T-cell (primary cell): ENCODE measurements around the gene TMEM107. TPM values are rescaled to one million over a fixed set of nuclear protein-coding genes. Genes with fewer than 3 reads are reported as not detected.

Experiments used
- ATAC-seq, 4 experiments: fragments of 200-7000 bp in 3 of 4; fragments of 150-1000 bp in 1 of 4; cut with Tn5 transposase; replicated peaks in 1 of 4; 1 replicate in 3 of 4; 2 replicates in 1 of 4; pipeline ENCODE4 v1.10.0; 2021; ENCODE audit warnings: moderate library complexity in 3 of 4, mild to moderate bottlenecking in 2 of 4, moderate number of reproducible peaks in 1 of 4
- CTCF ChIA-PET, 2 donors: fragments of 300-600 bp; sonication (Branson Sonifier 250); formaldehyde crosslinking; loops; one replicate each; lab custom pipeline; 2022; ENCODE audit warnings: antibody characterized with exemption in 2 of 2; lab: Charles Lee
- POLR2A ChIA-PET, 2 donors: fragments of 300-600 bp; sonication (Branson Sonifier 250); formaldehyde crosslinking; loops; one replicate each; lab custom pipeline; 2022; ENCODE audit warnings: antibody characterized with exemption in 2 of 2; lab: Charles Lee
- DNase-seq, 35 experiments: peaks; one replicate each; pipeline versions ENCODE4 v3.0.0 to v3.0.0-alpha.2; 2013 to 2023
- H3K27ac ChIP-seq: one replicate; pipeline ENCODE4 v1.5.1; 2013; ENCODE audit warnings: low read length
- H3K27me3 ChIP-seq, 2 experiments: replicated peaks in 1 of 2; 1 replicate in 1 of 2; 2 replicates in 1 of 2; pipeline versions ENCODE4 v1.6.1 to v1.7.0; 2013; ENCODE audit warnings: low read length in 1 of 2, mixed read lengths in 1 of 2; ENCODE audit not compliant: control insufficient read depth in 2 of 2, insufficient read depth in 2 of 2; ENCODE audit errors: extremely low read depth in 1 of 2
- H3K36me3 ChIP-seq, 2 donors: 1 replicate in 1 of 2; 2 replicates in 1 of 2; pipeline versions ENCODE4 v1.6.1 to v1.7.0; 2013; ENCODE audit warnings: low read length in 1 of 2; ENCODE audit not compliant: control insufficient read depth in 2 of 2, insufficient read depth in 1 of 2; ENCODE audit errors: extremely low read depth in 1 of 2
- H3K4me1 ChIP-seq, 2 experiments: 1 replicate in 1 of 2; 2 replicates in 1 of 2; pipeline versions ENCODE4 v1.6.1 to v1.7.0; 2013; ENCODE audit warnings: low read length in 2 of 2, mixed read lengths in 1 of 2; ENCODE audit not compliant: insufficient read depth in 2 of 2, control insufficient read depth in 1 of 2; ENCODE audit errors: extremely low read depth in 1 of 2
- H3K4me3 ChIP-seq, 2 donors: 1 replicate in 1 of 2; 2 replicates in 1 of 2; pipeline versions ENCODE4 v1.5.1 to v1.7.0; 2013; ENCODE audit warnings: mild to moderate bottlenecking in 2 of 2, low read length in 1 of 2, moderate library complexity in 1 of 2; ENCODE audit not compliant: control insufficient read depth in 1 of 2; ENCODE audit errors: extremely low read depth in 1 of 2
- H3K9me3 ChIP-seq: 2 replicates; pipeline ENCODE4 v1.7.0; 2013
- H3K27ac Mint-ChIP-seq, 2 donors: one replicate each; pipeline ENCODE4 v1.8.0; 2020 to 2021; ENCODE audit warnings: mild to moderate bottlenecking in 2 of 2, mixed read lengths in 2 of 2
- H3K27me3 Mint-ChIP-seq, 2 donors: one replicate each; pipeline ENCODE4 v1.8.0; 2021 to 2022; ENCODE audit warnings: mixed read lengths in 2 of 2
- H3K36me3 Mint-ChIP-seq: one replicate; pipeline ENCODE4 v1.8.0; 2021; ENCODE audit warnings: mixed read lengths
- H3K4me1 Mint-ChIP-seq, 3 donors: one replicate each; pipeline ENCODE4 v1.8.0; 2020 to 2022; ENCODE audit warnings: mixed read lengths in 3 of 3, mild to moderate bottlenecking in 1 of 3
- H3K4me3 Mint-ChIP-seq, 3 donors: one replicate each; pipeline ENCODE4 v1.8.0; 2020 to 2022; ENCODE audit warnings: mild to moderate bottlenecking in 3 of 3, mixed read lengths in 3 of 3, moderate library complexity in 3 of 3
- H3K9me3 Mint-ChIP-seq, 3 donors: one replicate each; pipeline ENCODE4 v1.8.0; 2020 to 2022; ENCODE audit warnings: mixed read lengths in 3 of 3
- WGBS: methylation state at CpG from one replicate; pipeline ENCODE4 v1.1.5; 2013; ENCODE audit warnings: missing lambda C conversion rate; ENCODE audit not compliant: insufficient coverage; 5-methylcytosine and 5-hydroxymethylcytosine counted together
- total RNA-seq, 35 experiments: library from RNA in 6 of 35; stranded (reverse) in 6 of 35; fragments of 120-200 nt in 1 of 35; gene quantifications; one replicate each; pipeline versions ENCODE4 v1.2.1 to v1.2.4 and lab custom pipeline; 2013 to 2026

The TMEM107 gene
- total RNA-seq, 5 donors from 2014 or later (not counting 1 experiment from before 2014, with no cell fraction given) = 23.4 to 28.9 (median 25.0) TPM

GRCh38 chr17:8146381-8147140, 29.6 kb downstream of the TMEM107 start:
- ChIA-PET POLR2A (interaction anchor here in 1 of 2 donors (0.6 to 1.5 kb wide), 3 partner anchors 9 to 34 kb away, joined by 3 read pairs; no protein-coding TSS in a partner anchor), CTCF (no interaction called here)
- Mint-ChIP-seq H3K27me3 (no peaks in the 10 kb centered on the region), H3K4me3 (peak overlapping the region in 1 of 3 donors; percentile 53), H3K4me1 (peaks cover 19 to 54% (median 25%) of the 10 kb centered on the region in 3 donors), H3K27ac (no peak overlapping the region), H3K9me3 (no peaks in the 10 kb centered on the region), H3K36me3 (peaks cover 39% of the 10 kb centered on the region)
- no peaks in the 10 kb centered on the region for H3K27me3 ChIP-seq
- no peak overlapping the region for H3K27ac ChIP-seq
- H3K9me3 ChIP-seq = no peaks in the 10 kb centered on the region
- DNase-seq (no peak), ATAC-seq (no peak)
- H3K4me3 ChIP-seq = no peak overlapping the region
- 92% methylated on average over 8 of the region's 14 CpGs for WGBS
- peaks cover 5 to 23% of the 10 kb centered on the region in 2 experiments for H3K4me1 ChIP-seq
- H3K36me3 ChIP-seq = peaks cover 24 to 88% of the 10 kb centered on the region in 2 donors

DNA sequence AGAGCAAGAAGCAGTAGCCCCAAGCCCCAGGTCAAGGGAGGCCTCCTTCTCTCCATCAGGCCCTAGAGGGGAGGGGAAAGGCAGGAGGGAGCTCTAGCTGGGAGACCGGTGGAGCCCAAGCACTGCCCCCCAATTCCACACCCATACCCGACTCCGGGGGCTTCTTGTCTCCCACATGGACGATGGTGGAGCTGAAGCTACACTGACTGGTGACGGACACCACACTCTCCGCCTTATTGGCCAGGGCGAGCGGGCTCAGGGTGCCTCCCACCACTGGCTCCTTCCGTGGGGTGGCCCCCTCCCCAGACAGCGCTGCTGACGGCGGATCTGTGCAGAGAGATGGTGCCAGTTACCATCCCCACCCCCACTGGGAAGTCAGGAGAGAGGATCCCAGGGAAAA, 30.4 kb downstream of the TMEM107 start:
- H3K27me3 ChIP-seq = no peaks in the 10 kb centered on the region
- H3K27ac ChIP-seq = no peak overlapping the region
- peak overlapping the region in 1 of 3 donors; percentile 53 for H3K4me3 Mint-ChIP-seq
- no peak overlapping the region for H3K4me3 ChIP-seq
- peaks cover 14 to 50% (median 21%) of the 10 kb centered on the region in 3 donors for H3K4me1 Mint-ChIP-seq
- ChIA-PET CTCF (no interaction called here), POLR2A (interaction anchor here (0.6 to 1.5 kb wide), 4 partner anchors 8 to 458 kb away, joined by 3 to 7 read pairs (median 4); no protein-coding TSS in a partner anchor)
- H3K27ac Mint-ChIP-seq = no peak overlapping the region
- H3K36me3 Mint-ChIP-seq = peaks cover 47% of the 10 kb centered on the region
- H3K36me3 ChIP-seq = peaks cover 24 to 96% of the 10 kb centered on the region in 2 donors
- peaks cover 2 to 16% of the 10 kb centered on the region in 2 experiments for H3K4me1 ChIP-seq
- H3K9me3 ChIP-seq = no peaks in the 10 kb centered on the region
- ATAC-seq (no peak), DNase-seq (peak in 1 of 35 experiments; percentile 7)
- no peaks in the 10 kb centered on the region for H3K9me3 Mint-ChIP-seq
- no peaks in the 10 kb centered on the region for H3K27me3 Mint-ChIP-seq
- 96% methylated on average over 5 of the region's 12 CpGs for WGBS

DNA sequence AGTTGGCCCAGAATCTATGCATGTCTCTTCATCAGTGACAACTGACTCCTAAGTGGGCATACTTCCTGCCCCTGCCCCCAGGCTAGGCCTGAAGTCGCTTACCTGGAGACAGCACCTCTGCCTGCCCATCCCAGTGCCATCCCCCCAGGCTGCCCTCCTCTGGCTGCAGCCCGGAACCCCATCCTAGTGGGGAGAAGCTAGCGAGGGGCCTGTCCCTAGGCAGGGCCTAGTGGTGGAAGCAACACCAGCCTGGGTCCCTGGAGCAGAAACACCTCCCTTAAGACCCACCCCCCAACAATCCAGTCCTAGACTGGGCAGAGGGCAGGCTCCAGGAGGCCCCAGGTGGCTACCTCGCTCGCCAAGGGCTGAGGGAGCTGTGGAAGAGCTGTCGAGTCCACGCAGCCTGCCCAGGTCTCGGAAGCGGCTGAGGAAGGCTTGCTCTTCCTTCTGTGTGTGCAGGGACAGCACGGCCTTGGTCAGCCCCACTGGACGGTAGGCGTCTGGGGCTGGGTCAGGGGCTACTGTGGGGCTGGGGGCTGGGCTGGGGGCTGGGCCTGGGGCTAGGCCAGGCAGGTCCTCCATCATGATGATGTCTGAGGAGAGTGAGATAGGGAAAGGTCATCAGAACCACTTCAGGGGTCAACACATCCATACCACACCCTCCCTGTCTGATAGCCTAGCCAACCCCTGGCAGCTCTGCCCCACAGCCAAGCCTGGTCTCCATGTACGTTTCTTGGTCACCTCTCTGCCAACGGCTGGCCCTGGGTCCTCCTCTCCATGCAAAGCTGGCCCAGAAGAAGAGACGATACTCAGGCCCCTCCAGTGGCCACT, 31.6 kb downstream of the TMEM107 start:
- no peak overlapping the region for H3K27ac Mint-ChIP-seq
- ATAC-seq = peak in 1 of 4 experiments; percentile 7

GRCh38 chr17:8143581-8144400, 32.4 kb downstream of the TMEM107 start:
- H3K27me3 ChIP-seq = no peaks in the 10 kb centered on the region
- no peaks in the 10 kb centered on the region for H3K9me3 ChIP-seq
- ATAC-seq (peak in 1 of 4 experiments; percentile 1), DNase-seq (peak in 4 of 35 experiments; percentile 7 to 37 (median 29))
- H3K36me3 ChIP-seq = peaks cover 25 to 88% of the 10 kb centered on the region in 2 donors
- 88% methylated on average over 10 of the region's 22 CpGs for WGBS
- H3K4me1 ChIP-seq = peaks cover 6 to 16% of the 10 kb centered on the region in 2 experiments
- no peak overlapping the region for H3K4me3 ChIP-seq
- no peak overlapping the region for H3K4me3 Mint-ChIP-seq
- H3K27ac ChIP-seq = no peak overlapping the region
- ChIA-PET POLR2A (interaction anchor here in 1 of 2 donors (0.7 to 1.6 kb wide), 2 partner anchors 7 to 13 kb away, joined by 3 to 4 read pairs; no protein-coding TSS in a partner anchor), CTCF (interaction anchor here in 1 of 2 donors (0.5 kb wide), 1 partner anchor 25 kb away, joined by 3 read pairs; no protein-coding TSS in a partner anchor)
- peaks cover 0 to 39% (median 6%) of the 10 kb centered on the region in 3 donors for H3K4me1 Mint-ChIP-seq
- H3K36me3 Mint-ChIP-seq = peaks cover 43% of the 10 kb centered on the region
- no peaks in the 10 kb centered on the region for H3K27me3 Mint-ChIP-seq
- H3K27ac Mint-ChIP-seq = peak overlapping the region in 1 of 2 donors; percentile 31
- no peaks in the 10 kb centered on the region for H3K9me3 Mint-ChIP-seq

More for the DNA sequence above, 31.6 kb downstream of the TMEM107 start:
- no peaks in the 10 kb centered on the region for H3K27me3 Mint-ChIP-seq
- H3K36me3 ChIP-seq = peaks cover 26 to 96% of the 10 kb centered on the region in 2 donors
- H3K4me1 Mint-ChIP-seq = peaks cover 3 to 44% (median 9%) of the 10 kb centered on the region in 3 donors
- H3K4me3 ChIP-seq = no peak overlapping the region
- DNase-seq = peak in 3 of 35 experiments; percentile 17 to 32 (median 21)
- 89% methylated on average over 9 of the region's 15 CpGs for WGBS
- H3K4me1 ChIP-seq = peaks cover under 1 to 13% of the 10 kb centered on the region in 2 experiments
- H3K27ac ChIP-seq = no peak overlapping the region
- no peaks in the 10 kb centered on the region for H3K27me3 ChIP-seq
- peaks cover 47% of the 10 kb centered on the region for H3K36me3 Mint-ChIP-seq
- no peak overlapping the region for H3K4me3 Mint-ChIP-seq
- no peaks in the 10 kb centered on the region for H3K9me3 ChIP-seq
- no peaks in the 10 kb centered on the region for H3K9me3 Mint-ChIP-seq
- ChIA-PET CTCF (no interaction called here), POLR2A (interaction anchor here (0.6 to 1.6 kb wide), 5 partner anchors 12 to 40 kb away, joined by 3 to 9 read pairs (median 4); no protein-coding TSS in a partner anchor)

- Mint-ChIP-seq H3K27ac (no peak overlapping the region), H3K4me3 (no peak overlapping the region), H3K9me3 (no peaks in the 10 kb centered on the region), H3K27me3 (no peaks in the 10 kb centered on the region), H3K36me3 (peaks cover 37% of the 10 kb centered on the region), H3K4me1 (peaks cover 0 to 35% (median 6%) of the 10 kb centered on the region in 3 donors)
- H3K27ac ChIP-seq = no peak overlapping the region
- ChIA-PET POLR2A (interaction anchor here (0.6 to 1.6 kb wide), 3 partner anchors 8 to 21 kb away, joined by 3 to 4 read pairs (median 3); no protein-coding TSS in a partner anchor), CTCF (interaction anchor here in 1 of 2 donors (0.5 kb wide), 2 partner anchors 24 to 36 kb away, joined by 3 read pairs; no protein-coding TSS in a partner anchor)
- no peaks in the 10 kb centered on the region for H3K9me3 ChIP-seq
- H3K36me3 ChIP-seq = peaks cover 21 to 80% of the 10 kb centered on the region in 2 donors
- peak in 5 of 35 experiments; percentile 7 to 27 (median 18) for DNase-seq
- no peak overlapping the region for H3K4me3 ChIP-seq
- H3K27me3 ChIP-seq = no peaks in the 10 kb centered on the region
- 93% methylated on average over 5 of the region's 15 CpGs for WGBS
- H3K4me1 ChIP-seq = peaks cover 10 to 23% of the 10 kb centered on the region in 2 experiments
- ATAC-seq = no peak
Measured at GRCh38 chr17:8142887-8143580, 33.1 kb downstream of the TMEM107 start.
